Measurements from ENCODE around the gene MRPL53. TPM values are rescaled to one million over a fixed set of nuclear protein-coding genes. Genes with fewer than 3 reads are reported as not detected.

The MRPL53 gene
- total and polyA plus RNA-seq, 9 donors, result 13.1 to 105 (median 77.1) TPM

GRCh38 chr2:74512744-74513604 is 40.5 kb upstream of the MRPL53 start:
- Histone ChIP-seq H3K4me1 (ENCODE audit: insufficient read depth) (peaks cover 4% of the 10 kb centered on the region), H3K27me3 (peaks cover 18% of the 10 kb centered on the region), H3K9me3 (no peaks in the 10 kb centered on the region), H3K27ac (no peak overlapping the region), H3K4me3 (no peak overlapping the region), H3K36me3 (no peaks in the 10 kb centered on the region)
- peak in 2 of 5 donors; percentile 13 to 25 for DNase-seq
- intact Hi-C loops (cut with DNase I), result no loop called here
- TF ChIP-seq POLR2A (IDR thresholded peaks at IDR 0.05) (no peak), EP300 (IDR thresholded peaks at IDR 0.05) (no peak), CTCF (IDR thresholded peaks at IDR 0.05) (no peak)
- WGBS, 3 donors, result 2 to 6% (median 5%) methylated on average over 27 to 36 of the region's 36 CpGs

- H3K27ac ChIP-seq, result no peak overlapping the region
- peaks cover 12% of the 10 kb centered on the region for H3K27me3 ChIP-seq
- intact Hi-C loops (cut with DNase I), result no loop called here
- TF ChIP-seq CTCF (IDR thresholded peaks at IDR 0.05) (no peak), POLR2A (IDR thresholded peaks at IDR 0.05) (no peak), EP300 (IDR thresholded peaks at IDR 0.05) (no peak)
- H3K36me3 ChIP-seq, result no peaks in the 10 kb centered on the region
- DNase-seq, result peak in 1 of 5 donors; percentile 14
- 32 to 42% (median 36%) methylated on average over 11 of the region's 11 CpGs for WGBS, 3 donors
- peaks cover 8% of the 10 kb centered on the region for H3K4me1 ChIP-seq (ENCODE audit: insufficient read depth)
- no peak overlapping the region for H3K4me3 ChIP-seq
- no peaks in the 10 kb centered on the region for H3K9me3 ChIP-seq
Observed at GRCh38 chr2:74511104-74511989, 38.9 kb upstream of the MRPL53 start.

GRCh38 chr2:74510272-74510671 is 37.8 kb upstream of the MRPL53 start:
- no peak overlapping the region for H3K27ac ChIP-seq
- no peaks in the 10 kb centered on the region for H3K36me3 ChIP-seq
- intact Hi-C loops (cut with DNase I), result no loop called here
- H3K27me3 ChIP-seq, result peaks cover 7% of the 10 kb centered on the region
- TF ChIP-seq POLR2A (IDR thresholded peaks at IDR 0.05), result no peak
- TF ChIP-seq EP300 (IDR thresholded peaks at IDR 0.05), result no peak
- no peak for TF ChIP-seq CTCF (IDR thresholded peaks at IDR 0.05)
- whole genome bisulfite sequencing, 3 donors, result 73 to 81% (median 73%) methylated on average over 4 of the region's 4 CpGs
- peaks cover 5% of the 10 kb centered on the region for H3K4me1 ChIP-seq (ENCODE audit: insufficient read depth)
- no peaks in the 10 kb centered on the region for H3K9me3 ChIP-seq
- DNase-seq, result no peak
- no peak overlapping the region for H3K4me3 ChIP-seq

- H3K27me3 ChIP-seq, result no peaks in the 10 kb centered on the region
- peak in 3 of 5 donors; percentile 49 to 60 (median 51) for DNase-seq
- intact Hi-C loops (cut with DNase I), result loop anchor here in 1 of 4 donors (10.0 kb wide), 1 partner anchor 77 kb away; no protein-coding TSS in a partner anchor
Observed at GRCh38 chr2:74507926-74508520, 35.5 kb upstream of the MRPL53 start.

More at GRCh38 chr2:74507926-74508520, 35.5 kb upstream of the MRPL53 start:
- 12 to 15% (median 13%) methylated on average over 35 to 38 of the region's 38 CpGs for WGBS, 3 donors
- Histone ChIP-seq H3K4me1 (ENCODE audit: insufficient read depth) (peaks cover 5% of the 10 kb centered on the region), H3K4me3 (peak overlapping the region; percentile 71), H3K36me3 (no peaks in the 10 kb centered on the region), H3K9me3 (no peaks in the 10 kb centered on the region), H3K27ac (peak overlapping the region; percentile 98 to 99)
- TF ChIP-seq POLR2A (IDR thresholded peaks at IDR 0.05) (no peak), CTCF (IDR thresholded peaks at IDR 0.05) (no peak), EP300 (IDR thresholded peaks at IDR 0.05) (no peak)

All from ovary (tissue), 9 donors.